ENCODE measurements around the gene TMSB4X. TPM values are rescaled to one million over a fixed set of nuclear protein-coding genes. Genes with fewer than 3 reads are reported as not detected.

The TMSB4X gene
- total RNA-seq, 6 donors from 2014 or later = 2,646 to 6,090 (median 4,792) TPM

DNA sequence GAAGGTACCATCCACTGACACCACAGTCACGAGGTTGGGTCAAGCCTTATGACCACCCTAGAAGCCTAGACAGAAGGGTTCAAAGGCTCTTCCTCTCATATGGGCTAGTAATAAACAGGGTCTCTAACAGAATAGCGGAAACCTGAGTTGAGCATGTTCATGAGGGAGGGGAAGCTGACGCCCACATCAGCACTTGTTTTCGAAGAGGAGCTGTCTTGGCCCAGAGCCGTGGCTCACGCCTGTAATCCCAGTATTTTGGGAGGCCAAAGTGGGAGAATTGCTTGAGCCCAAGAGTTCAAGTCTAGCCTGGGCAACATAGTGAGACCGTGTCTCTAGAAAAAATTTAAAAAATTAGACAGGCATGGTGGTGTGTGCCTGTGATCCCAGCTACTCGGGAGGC, 21.5 kb upstream of the TMSB4X start:
- 70 to 82% methylated on average over 8 of the region's 8 CpGs for WGBS, 2 donors
- H3K36me3 ChIP-seq = no peaks in the 10 kb centered on the region
- no peaks in the 10 kb centered on the region for H3K9me3 ChIP-seq
- no peaks in the 10 kb centered on the region for H3K27me3 ChIP-seq
- DNase-seq (no peak), ATAC-seq (ENCODE audit: low FRiP score in 2 of 2) (no peak)
- H3K4me3 ChIP-seq = no peak overlapping the region
- TF ChIP-seq EP300 (IDR thresholded peaks at IDR 0.05) = no peak
- no peak for TF ChIP-seq POLR2A (IDR thresholded peaks at IDR 0.05)
- TF ChIP-seq POLR2AphosphoS5 (IDR thresholded peaks at IDR 0.05) = no peak
- TF ChIP-seq, protein P1, sequence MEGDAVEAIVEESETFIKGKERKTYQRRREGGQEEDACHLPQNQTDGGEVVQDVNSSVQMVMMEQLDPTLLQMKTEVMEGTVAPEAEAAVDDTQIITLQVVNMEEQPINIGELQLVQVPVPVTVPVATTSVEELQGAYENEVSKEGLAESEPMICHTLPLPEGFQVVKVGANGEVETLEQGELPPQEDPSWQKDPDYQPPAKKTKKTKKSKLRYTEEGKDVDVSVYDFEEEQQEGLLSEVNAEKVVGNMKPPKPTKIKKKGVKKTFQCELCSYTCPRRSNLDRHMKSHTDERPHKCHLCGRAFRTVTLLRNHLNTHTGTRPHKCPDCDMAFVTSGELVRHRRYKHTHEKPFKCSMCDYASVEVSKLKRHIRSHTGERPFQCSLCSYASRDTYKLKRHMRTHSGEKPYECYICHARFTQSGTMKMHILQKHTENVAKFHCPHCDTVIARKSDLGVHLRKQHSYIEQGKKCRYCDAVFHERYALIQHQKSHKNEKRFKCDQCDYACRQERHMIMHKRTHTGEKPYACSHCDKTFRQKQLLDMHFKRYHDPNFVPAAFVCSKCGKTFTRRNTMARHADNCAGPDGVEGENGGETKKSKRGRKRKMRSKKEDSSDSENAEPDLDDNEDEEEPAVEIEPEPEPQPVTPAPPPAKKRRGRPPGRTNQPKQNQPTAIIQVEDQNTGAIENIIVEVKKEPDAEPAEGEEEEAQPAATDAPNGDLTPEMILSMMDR (IDR thresholded peaks at IDR 0.05) = no peak
- H3K4me1 ChIP-seq = peaks cover 10 to 75% (median 37%) of the 10 kb centered on the region in 4 donors
- no peak overlapping the region for H3K27ac ChIP-seq

- peaks cover 10 to 67% (median 34%) of the 10 kb centered on the region in 4 donors for H3K4me1 ChIP-seq
- H3K27me3 ChIP-seq = no peaks in the 10 kb centered on the region
- TF ChIP-seq POLR2A (IDR thresholded peaks at IDR 0.05) (no peak), POLR2AphosphoS5 (IDR thresholded peaks at IDR 0.05) (no peak), EP300 (IDR thresholded peaks at IDR 0.05) (no peak)
- TF ChIP-seq, protein P1 (IDR thresholded peaks at IDR 0.05) = no peak
- no peaks in the 10 kb centered on the region for H3K36me3 ChIP-seq
- H3K4me3 ChIP-seq = no peak overlapping the region
- H3K27ac ChIP-seq = peak overlapping the region in 2 of 4 donors; percentile 88 to 92
- no peaks in the 10 kb centered on the region for H3K9me3 ChIP-seq
- no peak for DNase-seq
- ATAC-seq (ENCODE audit: low FRiP score in 2 of 2) = no peak
- WGBS, 2 donors = 83 to 93% methylated on average over 8 to 9 of the region's 9 CpGs
These were observed 20.5 kb upstream of the TMSB4X start for GRCh38 chrX:12954376-12954775.

GRCh38 chrX:12954981-12955380, 19.9 kb upstream of the TMSB4X start:
- H3K4me1 ChIP-seq = peaks cover 10 to 61% (median 30%) of the 10 kb centered on the region in 4 donors
- H3K27ac ChIP-seq = peak overlapping the region; percentile 83 to 92 (median 88)
- H3K36me3 ChIP-seq = no peaks in the 10 kb centered on the region
- H3K27me3 ChIP-seq = no peaks in the 10 kb centered on the region
- H3K9me3 ChIP-seq = no peaks in the 10 kb centered on the region
- no peak for DNase-seq
- 54 to 70% methylated on average over 4 of the region's 4 CpGs for WGBS, 2 donors
- no peak overlapping the region for H3K4me3 ChIP-seq
- TF ChIP-seq POLR2A (IDR thresholded peaks at IDR 0.05) = no peak
- TF ChIP-seq EP300 (IDR thresholded peaks at IDR 0.05) = no peak
- TF ChIP-seq, protein P1 (IDR thresholded peaks at IDR 0.05) = no peak
- no peak for TF ChIP-seq POLR2AphosphoS5 (IDR thresholded peaks at IDR 0.05)
- ATAC-seq (ENCODE audit: low FRiP score in 2 of 2) = no peak

- Histone ChIP-seq H3K9me3 (no peaks in the 10 kb centered on the region), H3K36me3 (no peaks in the 10 kb centered on the region), H3K4me3 (peak overlapping the region in 2 of 4 donors; percentile 10 to 14), H3K27ac (peak overlapping the region; percentile 83 to 92 (median 88)), H3K27me3 (no peaks in the 10 kb centered on the region), H3K4me1 (peaks cover 10 to 49% (median 26%) of the 10 kb centered on the region in 4 donors)
- TF ChIP-seq POLR2A (IDR thresholded peaks at IDR 0.05) = peak in 1 of 4 donors; percentile 39
- peak in 1 of 4 donors; percentile 10 for TF ChIP-seq EP300 (IDR thresholded peaks at IDR 0.05)
- TF ChIP-seq, protein P1 (IDR thresholded peaks at IDR 0.05) = no peak
- TF ChIP-seq POLR2AphosphoS5 (IDR thresholded peaks at IDR 0.05) = peak; percentile 28 to 41
- ATAC-seq (ENCODE audit: low FRiP score in 2 of 2) (peak; percentile 77 to 92), DNase-seq (peak; percentile 40 to 79)
- 46 to 58% methylated on average over 8 to 20 of the region's 20 CpGs for WGBS, 2 donors
These were observed 18.8 kb upstream of the TMSB4X start for GRCh38 chrX:12955882-12956703.
